Endothelial cell of umbilical vein (primary cell): ENCODE measurements around the gene VSIG10. TPM values are rescaled to one million over a fixed set of nuclear protein-coding genes. Genes with fewer than 3 reads are reported as not detected.
A peak's percentile ranks its signal among the peaks of the same experiment; 100 is the strongest.

Experiments
- BruUV-seq: library from RNA; stranded (reverse); fragments of 400-500 nt; replicated peaks from 2 replicates; lab custom pipeline; 2021; lab: Mats Ljungman, UMichigan
- CTCF ChIA-PET: fragments of 300-600, 350-600 bp; sonication (Branson Sonifier 250); formaldehyde crosslinking; loops from one replicate; lab custom pipeline; 2021; ENCODE audit warnings: antibody characterized with exemption, inconsistent platforms; lab: Charles Lee
- POLR2A ChIA-PET: fragments of 300-600, 350-600 bp; sonication (Branson Sonifier 250); formaldehyde crosslinking; loops from one replicate; lab custom pipeline; 2021; ENCODE audit warnings: antibody characterized with exemption, inconsistent platforms; lab: Charles Lee
- DNase-seq: peaks from one replicate; pipeline ENCODE4 v3.0.0-alpha.2; 2011; ENCODE audit warnings: low read depth, low spot score
- FAIRE-seq: peaks from 2 replicates; lab custom pipeline; 2011; peaks lifted over from hg19 to GRCh38; lab: Jason Lieb, UNC
- H2AFZ ChIP-seq: 2 replicates; pipeline ENCODE4 v1.6.0; 2012; ENCODE audit warnings: low read depth, low read length, control low read depth, inconsistent platforms
- H3K27ac ChIP-seq: 2 replicates; pipeline ENCODE4 v1.5.1; 2011; ENCODE audit warnings: low read depth, mild to moderate bottlenecking, control low read depth, low read length, moderate library complexity; ENCODE audit not compliant: insufficient read depth
- H3K27me3 ChIP-seq, 2 experiments: 2 replicates each; pipeline versions ENCODE4 v1.6.0 to v1.6.1; 2011; ENCODE audit warnings: low read length in 2 of 2, mixed read lengths in 1 of 2; ENCODE audit not compliant: control insufficient read depth in 2 of 2, insufficient read depth in 2 of 2
- H3K36me3 ChIP-seq, 2 experiments: 2 replicates in 1 of 2; 3 replicates in 1 of 2; pipeline ENCODE4 v1.5.1; 2011; ENCODE audit warnings: low read length in 2 of 2, mild to moderate bottlenecking in 1 of 2, moderate library complexity in 1 of 2; ENCODE audit not compliant: control insufficient read depth in 2 of 2, insufficient read depth in 2 of 2; ENCODE audit errors: extremely low read depth in 1 of 2
- H3K4me1 ChIP-seq: 3 replicates; pipeline ENCODE4 v1.5.1; 2011; ENCODE audit warnings: mild to moderate bottlenecking, low read length; ENCODE audit not compliant: control insufficient read depth, insufficient read depth; ENCODE audit errors: extremely low read depth
- H3K4me2 ChIP-seq: 2 replicates; pipeline ENCODE4 v1.6.1; 2011; ENCODE audit warnings: low read length, control low read depth, mixed read lengths; ENCODE audit not compliant: insufficient read depth
- H3K4me3 ChIP-seq, 3 experiments: fragments of 200-600 bp in 1 of 3; sonication (generic), shearing (Covaris generic) in 1 of 3; replicated peaks in 1 of 3; 2 replicates each; pipeline ENCODE4 v1.5.1; 2011 to 2016; ENCODE audit warnings: control low read depth in 3 of 3, low read length in 3 of 3, mild to moderate bottlenecking in 2 of 3, inconsistent platforms in 1 of 3, low read depth in 1 of 3, moderate library complexity in 1 of 3; ENCODE audit not compliant: insufficient read depth in 1 of 3
- H3K79me2 ChIP-seq: 2 replicates; pipeline ENCODE4 v1.6.0; 2012; ENCODE audit warnings: low read length, inconsistent platforms; ENCODE audit not compliant: control insufficient read depth, insufficient read depth
- H3K9ac ChIP-seq: replicated peaks from 2 replicates; pipeline ENCODE3; 2011; ENCODE audit warnings: low read length, control low read depth; ENCODE audit not compliant: insufficient read depth; ENCODE audit errors: extremely low read depth
- H3K9me1 ChIP-seq: replicated peaks from 3 replicates; pipeline ENCODE4 v1.6.0; 2011; ENCODE audit warnings: mild to moderate bottlenecking, low read length; ENCODE audit not compliant: control insufficient read depth, insufficient read depth; ENCODE audit errors: extremely low read depth
- H3K9me3 ChIP-seq: replicated peaks from 2 replicates; pipeline ENCODE4 v1.5.1; 2012; ENCODE audit warnings: low read length, inconsistent platforms; ENCODE audit not compliant: control insufficient read depth, insufficient read depth
- H4K20me1 ChIP-seq: replicated peaks from 2 replicates; pipeline ENCODE3; 2011; ENCODE audit warnings: mild to moderate bottlenecking, low read length; ENCODE audit not compliant: control insufficient read depth, insufficient read depth; ENCODE audit errors: extremely low read depth
- FOS ChIP-seq: IDR thresholded peaks from 2 replicates; pipeline ENCODE4 v1.6.1; 2011; ENCODE audit warnings: mild to moderate bottlenecking, low read length, moderate library complexity, borderline replicate concordance; ENCODE audit not compliant: insufficient read depth
- POLR2A ChIP-seq: IDR thresholded peaks from 2 replicates; pipeline ENCODE4 v1.6.1; 2012; ENCODE audit warnings: low read depth, mild to moderate bottlenecking, control low read depth, low read length
- POLR2AphosphoS5 ChIP-seq: IDR thresholded peaks from 2 replicates; pipeline ENCODE4 v1.6.1; 2012; ENCODE audit warnings: low read depth, mild to moderate bottlenecking, control low read depth, low read length, moderate library complexity; ENCODE audit not compliant: insufficient read depth
- dilution Hi-C: fragments of 300-500 bp; cut with MboI; formaldehyde crosslinking; loops from one replicate; pipeline ENCODE4 v1.15.0; 2019; ENCODE audit warnings: low sequenced_read_pairs; ENCODE audit not compliant: extremely low pct_ligation_motif_present
- intact Hi-C: fragments of 100-400 bp; cut with micrococcal nuclease; formaldehyde crosslinking; loops from one replicate; pipeline ENCODE4 v1.10.0; 2022
- polyA plus RNA-seq, 4 experiments: library from polyadenylated mRNA; depleted of rRNA in 3 of 4; stranded (reverse) in 3 of 4; unstranded in 1 of 4; fragments of >200 nt; gene quantifications; 2 replicates each; pipeline versions ENCODE4 v1.2.1 to v1.2.3, GENCODE V29; 2011 to 2012; ENCODE audit warnings: missing spikeins in 1 of 4
- total RNA-seq: library from RNA; stranded (reverse); gene quantifications from 2 replicates; pipeline ENCODE4 v1.2.3, GENCODE V29; 2021
- TF ChIP-seq, protein P1 (sequence below), 2 donors: IDR thresholded peaks; 1 replicate in 1 of 2; 2 replicates in 1 of 2; pipeline ENCODE4 v1.5.1; 2011; ENCODE audit warnings: low read length in 2 of 2, mild to moderate bottlenecking in 2 of 2, moderate library complexity in 2 of 2, control low read depth in 1 of 2, inconsistent platforms in 1 of 2, low read depth in 1 of 2; ENCODE audit not compliant: insufficient read depth in 1 of 2; ENCODE audit errors: extremely low read depth in 1 of 2

VSIG10 gene
- total and polyA plus RNA-seq, 2 donors (not counting 3 experiments of a cell fraction or from before 2014, with no cell fraction given) = 16.3 to 38.4 TPM

DNA sequence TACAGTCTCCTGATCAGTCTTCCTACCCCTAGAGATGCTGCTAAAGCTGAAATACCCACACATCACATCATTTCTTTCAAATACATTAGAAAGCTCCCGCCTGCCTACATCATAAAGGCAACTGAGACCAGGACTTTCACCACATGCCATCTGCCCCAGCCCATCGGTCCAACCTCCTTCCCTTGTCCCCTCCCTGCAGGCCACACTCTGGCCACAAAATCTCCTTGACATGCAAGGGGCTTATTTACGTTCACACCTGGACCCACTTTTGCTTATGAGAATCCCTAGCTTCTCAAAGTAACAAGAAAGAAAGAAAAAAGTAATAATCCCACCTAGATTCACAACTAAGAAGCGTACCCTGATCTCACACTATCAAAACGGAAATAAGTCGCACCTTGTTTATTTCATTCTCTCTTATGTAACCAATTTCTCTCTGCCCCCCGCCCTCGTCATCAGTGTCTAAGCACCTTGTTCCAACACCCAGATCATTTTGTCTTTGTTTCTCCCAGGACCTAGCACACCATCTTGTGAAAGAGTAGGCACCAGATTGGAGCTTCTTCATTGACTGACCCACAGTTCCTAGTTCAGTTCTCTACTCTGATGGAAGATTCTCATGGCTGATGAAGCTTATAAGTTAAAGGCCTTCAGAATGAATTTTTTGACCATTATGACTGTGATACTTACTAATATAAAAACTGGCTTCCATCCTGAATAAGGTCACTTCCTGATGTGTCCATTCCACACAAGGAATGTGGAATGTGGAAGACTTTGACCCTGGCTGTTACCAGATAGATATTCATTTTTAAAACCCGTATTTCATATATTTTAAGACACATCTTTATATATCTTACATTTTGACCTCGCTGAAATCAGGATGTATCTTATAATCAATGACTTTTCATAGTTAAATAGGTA, 50.5 kb downstream of the VSIG10 start:
- peaks cover 29% of the 10 kb centered on the region for H3K4me1 ChIP-seq
- peaks cover 0 to 5% of the 10 kb centered on the region in 2 experiments for H3K36me3 ChIP-seq
- H3K27ac ChIP-seq = peak overlapping the region; percentile 59
- no peaks in the 10 kb centered on the region for H3K9me3 ChIP-seq
- intact Hi-C loops = loop anchor here (2.0 kb wide), 2 partner anchors 19 to 367 kb away; no protein-coding TSS in a partner anchor
- peaks cover 10% of the 10 kb centered on the region for H3K79me2 ChIP-seq
- TF ChIP-seq POLR2A = peak; percentile 23
- peak; percentile 9 for TF ChIP-seq FOS
- TF ChIP-seq POLR2AphosphoS5 = no peak
- TF ChIP-seq, protein P1, sequence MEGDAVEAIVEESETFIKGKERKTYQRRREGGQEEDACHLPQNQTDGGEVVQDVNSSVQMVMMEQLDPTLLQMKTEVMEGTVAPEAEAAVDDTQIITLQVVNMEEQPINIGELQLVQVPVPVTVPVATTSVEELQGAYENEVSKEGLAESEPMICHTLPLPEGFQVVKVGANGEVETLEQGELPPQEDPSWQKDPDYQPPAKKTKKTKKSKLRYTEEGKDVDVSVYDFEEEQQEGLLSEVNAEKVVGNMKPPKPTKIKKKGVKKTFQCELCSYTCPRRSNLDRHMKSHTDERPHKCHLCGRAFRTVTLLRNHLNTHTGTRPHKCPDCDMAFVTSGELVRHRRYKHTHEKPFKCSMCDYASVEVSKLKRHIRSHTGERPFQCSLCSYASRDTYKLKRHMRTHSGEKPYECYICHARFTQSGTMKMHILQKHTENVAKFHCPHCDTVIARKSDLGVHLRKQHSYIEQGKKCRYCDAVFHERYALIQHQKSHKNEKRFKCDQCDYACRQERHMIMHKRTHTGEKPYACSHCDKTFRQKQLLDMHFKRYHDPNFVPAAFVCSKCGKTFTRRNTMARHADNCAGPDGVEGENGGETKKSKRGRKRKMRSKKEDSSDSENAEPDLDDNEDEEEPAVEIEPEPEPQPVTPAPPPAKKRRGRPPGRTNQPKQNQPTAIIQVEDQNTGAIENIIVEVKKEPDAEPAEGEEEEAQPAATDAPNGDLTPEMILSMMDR (IDR thresholded peaks at IDR 0.05; ENCODE audit: extremely low read depth in 1 of 2, insufficient read depth in 1 of 2, low read depth in 1 of 2, low read length in 2 of 2) = no peak
- dilution Hi-C loops = no loop called here
- FAIRE-seq = peak; percentile 38
- no peak overlapping the region for H2AFZ ChIP-seq
- H3K9me1 ChIP-seq = no peaks in the 10 kb centered on the region
- POLR2A ChIA-PET = no interaction called here
- no peak for DNase-seq
- H4K20me1 ChIP-seq = no peaks in the 10 kb centered on the region
- peak overlapping the region; percentile 65 for H3K4me2 ChIP-seq
- H3K4me3 ChIP-seq = no peak overlapping the region
- CTCF ChIA-PET = interaction anchor here (0.6 to 1.1 kb wide), 3 partner anchors 9 to 37 kb away, joined by 3 to 4 read pairs (median 3); partner anchors contain the start of gene RFC5
- no TSS peak for BruUV-seq
- H3K27me3 ChIP-seq = no peaks in the 10 kb centered on the region
- H3K9ac ChIP-seq = peak overlapping the region; percentile 7
